Nucleus accumbens (tissue), 56 donors: Measurements from ENCODE around the gene RARA.
"Not testable (repeated sequence)": the region's sequence is repeated elsewhere in the genome, so short reads cannot be mapped to it uniquely, and the experiment has no call there.

Experiments used
- DNase-seq, 56 donors: peaks; one replicate each; lab custom pipeline; 2025; lab: John Stamatoyannopoulos, UW

The RARA gene

DNA sequence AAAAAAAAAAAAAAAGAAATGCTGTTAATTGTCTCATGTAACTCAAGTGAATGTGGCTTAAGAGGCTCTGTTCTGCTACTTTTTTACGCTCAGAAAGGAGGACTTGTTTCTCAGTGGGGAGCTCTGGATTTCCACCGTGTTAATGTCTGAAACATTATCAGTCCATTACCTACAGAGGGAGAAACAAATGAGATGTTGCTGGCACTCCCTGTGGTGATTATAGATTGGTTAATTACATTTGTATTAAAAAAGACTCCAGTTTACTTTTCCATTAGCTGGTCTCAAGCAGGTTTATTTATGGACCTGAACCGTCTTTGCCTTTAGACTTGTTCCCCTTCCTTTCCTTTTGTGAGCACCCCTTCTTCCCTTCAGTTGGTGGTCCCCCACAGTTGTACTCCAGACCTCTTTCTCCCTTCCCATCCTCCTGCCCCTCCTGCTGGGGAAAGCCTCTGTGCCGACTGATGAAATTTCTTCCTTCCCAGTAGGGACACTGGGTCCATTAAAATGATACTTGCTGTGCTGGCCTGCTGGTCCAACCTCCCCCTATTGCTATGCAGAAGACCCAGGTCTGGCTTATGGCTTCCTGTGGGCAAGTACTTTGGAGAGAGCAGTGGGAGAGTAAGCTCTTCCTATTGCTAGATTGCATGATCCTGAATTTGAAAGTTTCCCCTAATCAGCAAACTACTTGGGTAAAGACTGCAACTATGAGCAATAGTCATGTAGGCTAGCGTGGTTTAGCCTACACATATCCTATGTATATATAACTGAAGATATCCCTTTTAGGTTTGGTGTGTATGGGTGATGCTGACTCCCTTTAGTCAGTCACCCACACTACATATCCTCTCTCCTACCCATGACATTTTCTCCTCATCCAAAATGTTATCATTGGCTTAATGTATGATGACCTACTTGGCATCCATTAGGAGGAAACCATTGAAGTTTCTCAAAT, 13.2 kb upstream of the RARA start:
- DNase-seq = no peak

DNA sequence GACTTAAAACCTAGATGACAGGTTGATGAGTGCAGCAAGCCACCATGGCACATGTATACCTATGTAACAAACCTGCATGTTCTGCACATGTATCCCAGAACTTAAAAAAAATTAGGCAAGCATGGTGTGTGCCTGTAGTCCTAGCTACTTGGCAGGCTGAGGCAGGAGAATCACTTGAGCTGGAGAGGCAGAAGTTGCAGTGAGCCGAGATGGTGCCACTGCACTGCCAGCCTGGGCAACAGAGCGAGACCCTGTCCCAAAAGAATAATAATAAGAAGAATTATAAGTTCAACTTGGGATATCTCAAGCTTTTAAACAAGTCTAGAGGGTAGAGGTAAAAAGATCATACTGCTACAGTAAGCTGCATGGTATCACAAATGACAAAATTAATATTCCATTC, 11.5 kb upstream of the RARA start:
- DNase-seq = no peak

DNA sequence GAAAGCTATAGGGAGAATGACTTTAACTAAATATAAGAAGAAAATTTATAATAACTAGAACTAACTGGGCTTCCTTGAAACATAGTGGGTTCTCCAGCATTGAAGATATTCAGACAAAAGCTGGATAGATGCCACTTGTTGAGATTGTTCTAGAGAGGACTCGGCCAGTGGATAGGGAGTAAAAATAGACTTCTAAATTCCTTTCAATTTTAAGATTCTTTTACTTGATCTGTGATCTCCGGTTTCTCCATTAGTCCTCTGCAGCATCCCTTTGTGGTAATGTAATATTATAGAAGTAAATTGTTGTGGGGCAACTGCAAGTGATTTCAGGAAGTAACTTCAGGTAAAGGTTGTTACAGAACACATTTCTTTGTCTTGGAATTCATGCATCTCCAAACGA, 10.3 kb upstream of the RARA start:
- DNase-seq = no peak

DNA sequence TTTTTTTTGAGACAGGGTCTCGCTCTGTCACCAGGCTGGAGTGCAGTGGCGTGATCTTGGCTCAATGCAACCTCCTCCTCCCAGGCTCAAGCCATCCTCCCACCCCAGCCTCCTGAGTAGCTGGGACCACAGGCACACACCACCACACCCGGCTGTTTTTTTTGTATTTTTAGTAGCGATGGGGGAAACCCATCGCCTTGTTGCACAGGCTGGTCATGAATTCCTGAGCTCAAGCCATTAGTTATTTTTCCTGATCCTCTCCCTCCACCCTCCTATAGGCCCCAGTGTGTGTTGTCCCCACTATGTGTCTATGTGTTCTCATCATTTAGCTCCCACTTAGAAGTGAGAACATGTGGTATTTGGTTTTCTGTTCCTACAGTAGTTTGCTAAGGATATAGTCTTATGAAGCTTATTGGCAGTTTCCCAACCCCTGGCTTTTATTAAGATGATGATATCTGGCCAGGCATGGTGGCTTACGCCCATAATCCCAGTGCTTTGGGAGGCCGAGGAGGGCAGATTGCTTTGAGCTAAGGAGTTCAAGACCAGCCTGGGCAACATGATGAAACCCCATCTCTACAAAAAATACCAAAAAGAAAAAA, 9.7 kb upstream of the RARA start:
- not testable (repeated sequence) for DNase-seq

DNA sequence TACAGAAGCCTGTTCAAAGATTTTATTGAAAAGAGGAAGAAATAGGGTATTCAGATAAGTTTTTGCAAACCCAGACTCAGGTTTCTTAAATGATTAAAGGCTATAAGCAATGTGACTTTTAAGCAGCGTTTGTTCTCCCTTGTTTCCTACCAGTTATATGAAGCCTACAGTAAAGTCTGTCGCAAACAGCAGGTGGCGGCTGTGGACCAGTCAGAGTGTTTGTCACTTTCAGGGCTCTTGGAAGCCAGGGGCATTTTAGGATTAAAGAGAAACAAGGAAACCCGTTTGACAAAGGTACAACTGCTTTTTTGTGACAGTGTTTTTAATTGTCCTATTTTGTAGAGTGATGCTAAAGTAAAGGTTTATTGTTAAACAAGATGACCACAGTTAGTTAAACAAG, 7.7 kb upstream of the RARA start:
- DNase-seq = no peak

DNA sequence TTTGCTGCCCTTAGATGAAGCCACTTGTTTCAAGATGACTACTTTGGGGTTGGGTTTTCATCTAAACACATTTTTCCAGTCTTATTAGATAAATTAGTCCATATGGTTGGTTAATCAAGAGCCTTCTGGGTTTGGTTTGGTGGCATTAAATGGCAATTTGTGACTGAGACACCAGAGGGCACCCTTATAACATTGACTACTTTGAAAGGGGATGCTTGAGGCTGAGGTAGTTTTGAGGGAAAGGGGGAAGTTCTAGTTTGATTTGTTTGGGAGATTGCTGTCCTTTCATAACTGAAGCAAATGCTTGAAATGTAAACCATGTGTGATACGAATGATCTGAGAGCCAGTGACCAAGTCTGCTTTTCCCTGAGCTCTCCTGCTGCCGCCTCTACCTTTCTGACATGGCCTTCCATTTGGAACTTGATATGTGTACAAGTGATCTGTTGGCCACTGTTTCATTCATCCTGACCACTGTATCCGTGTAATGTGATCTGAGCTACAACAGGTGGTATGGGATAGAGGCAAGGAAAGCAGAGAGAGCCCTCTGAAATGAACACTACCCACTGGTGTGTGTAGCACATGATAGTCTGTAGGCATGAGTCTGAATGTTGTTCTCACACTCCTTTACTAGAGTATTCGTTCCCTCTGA, 5.8 kb upstream of the RARA start:
- DNase-seq = peak in 18 of 56 donors; percentile 9 to 71 (median 26)

DNA sequence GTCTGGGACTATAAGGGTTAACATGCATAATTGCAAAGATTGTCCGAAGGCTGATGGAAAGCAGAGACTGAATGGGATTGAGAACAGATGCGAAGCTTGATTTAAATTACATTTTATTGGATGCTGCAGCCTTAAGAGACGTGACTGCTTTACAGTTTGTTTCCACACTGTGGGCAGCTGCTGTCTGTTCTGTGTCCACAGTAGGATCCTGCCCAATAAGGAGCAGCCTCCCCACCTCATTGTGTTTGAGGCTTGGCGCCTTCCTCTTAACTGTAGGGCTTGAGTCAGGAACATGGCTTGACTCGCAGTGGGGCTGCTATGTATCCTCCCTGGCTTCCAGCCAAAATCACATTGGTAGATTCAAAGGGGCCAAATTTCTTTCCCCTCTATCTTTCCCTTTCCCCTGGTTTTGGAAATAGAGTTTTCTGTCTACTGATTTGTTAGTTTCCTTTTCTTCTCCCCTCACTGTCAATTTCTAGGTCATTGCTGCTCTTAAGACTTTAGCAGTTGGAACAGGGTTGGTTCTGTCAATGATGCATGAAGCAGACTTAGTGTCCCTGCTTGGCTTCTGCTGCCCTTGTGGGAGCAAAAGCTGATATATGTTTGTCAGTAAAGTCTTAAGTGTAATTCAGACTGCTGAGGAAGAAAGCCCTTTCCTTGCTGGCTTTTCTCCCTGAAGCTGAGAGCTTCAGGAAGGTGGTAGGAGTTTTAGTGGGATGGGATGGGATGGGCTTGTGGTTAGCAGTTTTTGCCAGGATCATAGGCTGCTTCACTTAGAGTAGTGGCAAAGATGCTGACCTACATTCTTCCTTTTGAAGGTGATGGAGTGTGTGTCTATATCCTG, 5.0 kb upstream of the RARA start:
- DNase-seq = no peak

DNA sequence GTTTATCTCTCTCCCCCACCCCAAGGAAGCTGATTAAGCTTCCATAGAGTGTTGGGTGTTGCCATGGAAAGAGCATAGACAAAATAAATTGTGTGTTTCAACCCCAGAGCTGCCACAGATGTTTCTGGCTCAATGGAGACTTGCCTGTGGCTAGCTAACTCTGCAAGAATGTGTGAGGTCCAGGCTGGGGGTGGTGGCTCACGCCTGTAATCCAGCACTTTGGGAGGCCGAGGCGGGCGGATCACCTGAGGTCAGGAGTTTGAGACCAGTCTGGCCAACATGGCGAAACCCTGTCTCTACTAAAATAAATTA, 4.5 kb upstream of the RARA start:
- not testable (repeated sequence) for DNase-seq

DNA sequence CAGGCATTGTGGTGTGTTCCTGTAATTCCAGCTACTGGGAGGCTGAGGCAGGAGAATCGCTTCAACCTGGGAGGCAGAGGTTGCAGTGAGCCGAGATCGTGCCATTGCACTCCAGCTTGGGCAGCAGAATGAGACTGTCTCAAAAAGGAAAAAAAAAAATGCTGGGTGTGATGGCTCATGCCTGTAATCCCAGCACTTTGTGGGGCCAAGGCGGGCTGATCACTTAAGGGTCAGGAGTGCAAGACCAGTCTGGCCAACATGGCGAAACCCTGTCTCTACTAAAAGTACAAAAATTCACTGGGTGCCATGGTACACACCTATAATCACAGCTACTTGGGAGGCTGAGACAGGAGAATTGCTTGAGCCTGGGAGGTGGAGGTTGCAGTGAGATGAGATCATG, 4.1 kb upstream of the RARA start:
- not testable (repeated sequence) for DNase-seq

DNA sequence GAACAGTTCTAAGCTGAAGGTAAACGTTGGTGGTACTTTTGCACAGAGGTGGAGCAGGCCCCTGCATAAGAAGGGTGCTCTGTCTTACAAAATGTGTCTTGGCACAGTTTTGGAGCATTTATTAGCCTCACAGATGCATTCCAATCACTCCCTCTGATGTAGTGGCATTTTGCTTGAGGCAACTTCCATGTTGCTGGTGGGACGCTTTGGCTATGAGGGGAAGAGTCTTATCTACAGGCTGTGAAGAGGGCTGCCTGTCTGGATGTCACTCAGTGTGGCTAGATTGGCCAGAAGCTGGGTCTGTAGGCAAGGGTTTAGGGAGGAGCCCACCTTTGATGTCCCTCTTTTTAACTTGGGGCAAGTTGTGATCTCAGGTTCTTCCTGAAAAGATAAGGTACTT, 2.6 kb upstream of the RARA start:
- no peak for DNase-seq

DNA sequence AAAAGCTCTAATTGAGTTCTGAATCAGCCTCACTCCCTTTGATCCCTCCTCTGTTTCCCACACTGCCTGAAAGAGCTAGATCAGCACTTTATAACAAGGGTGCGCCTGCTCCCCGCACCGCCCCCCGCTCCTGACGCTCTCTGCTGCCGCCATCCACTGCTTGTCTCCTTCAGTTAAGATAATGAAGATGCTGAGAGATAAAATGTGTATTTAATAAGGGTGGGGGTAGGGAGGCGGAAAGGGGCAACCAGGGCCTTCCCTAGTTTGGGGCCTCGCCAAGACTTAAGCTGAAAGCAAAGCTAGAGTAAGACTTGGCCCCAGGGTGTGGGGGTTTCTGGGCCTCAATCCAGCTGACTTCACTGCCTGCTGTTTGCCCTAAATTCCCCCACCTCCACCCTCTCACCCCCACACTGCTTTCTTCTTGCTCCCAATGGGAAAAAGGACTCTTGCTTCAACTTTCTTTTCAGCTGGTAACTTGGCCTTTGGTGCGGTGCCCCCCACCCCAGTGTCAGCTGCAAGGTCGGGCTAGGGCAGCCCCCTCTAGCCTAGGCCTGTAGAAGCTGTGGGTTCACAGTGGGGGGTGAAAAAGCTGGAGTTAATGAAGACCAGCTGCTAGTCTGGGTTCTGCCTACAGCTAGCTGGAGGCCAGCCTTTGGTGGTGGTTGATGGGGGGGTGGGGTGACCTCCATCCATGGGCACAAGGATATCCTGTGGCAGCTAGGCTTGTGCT, 1.8 kb upstream of the RARA start:
- DNase-seq = peak in 7 of 56 donors; percentile 21 to 38 (median 34)

DNA sequence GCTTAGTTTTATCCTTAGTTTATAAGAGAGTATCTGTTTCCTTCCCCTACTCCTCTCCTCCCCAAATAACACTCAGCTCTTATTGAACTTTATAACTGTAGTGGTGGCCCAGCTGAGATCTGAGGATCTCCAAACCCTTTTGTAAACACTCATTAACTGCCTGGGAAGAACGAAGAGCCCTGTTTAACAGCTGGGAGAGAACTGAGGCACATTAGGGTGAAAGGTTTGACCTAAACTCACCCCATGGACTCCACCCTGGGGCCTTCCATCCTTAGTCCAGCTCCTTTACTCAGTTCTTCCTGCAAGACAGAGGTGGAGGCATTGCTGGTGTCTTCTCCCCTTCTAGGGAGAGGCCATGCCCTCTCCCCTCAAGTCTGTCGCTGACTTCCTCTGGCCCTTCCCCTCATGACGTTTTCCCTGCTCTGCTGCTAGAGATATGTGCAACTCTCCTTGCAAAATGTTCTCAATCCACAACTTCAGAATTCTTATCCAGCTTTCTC, 1.2 kb upstream of the RARA start:
- no peak for DNase-seq

DNA sequence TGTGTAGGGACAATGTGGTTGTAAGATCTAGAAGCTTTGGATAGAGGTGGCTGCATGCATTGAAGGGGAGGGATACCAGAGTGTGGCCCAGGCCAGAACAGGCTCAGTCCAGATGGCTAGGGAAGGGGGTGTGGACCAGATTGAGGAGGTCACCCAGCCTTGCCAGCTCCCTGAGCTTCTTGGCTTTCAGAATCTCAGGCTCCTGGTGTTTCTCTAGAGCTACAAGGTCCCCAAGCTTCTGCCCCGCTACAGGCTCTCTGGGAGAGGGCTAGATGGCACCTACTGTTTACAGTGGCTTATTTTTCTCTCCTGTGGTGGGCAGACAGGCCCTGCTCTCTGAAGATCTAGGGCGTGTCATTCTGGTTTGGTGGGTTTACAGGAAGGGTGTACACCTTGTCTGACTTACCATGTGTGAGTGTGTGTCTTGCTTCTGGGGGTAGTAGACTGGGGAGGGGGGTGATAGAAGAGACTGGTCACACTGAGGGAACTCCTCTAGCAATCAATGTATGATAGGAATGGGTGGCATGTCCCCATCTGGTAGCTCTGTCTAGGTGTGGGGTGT, 1.1 kb downstream of the RARA start:
- DNase-seq = no peak

DNA sequence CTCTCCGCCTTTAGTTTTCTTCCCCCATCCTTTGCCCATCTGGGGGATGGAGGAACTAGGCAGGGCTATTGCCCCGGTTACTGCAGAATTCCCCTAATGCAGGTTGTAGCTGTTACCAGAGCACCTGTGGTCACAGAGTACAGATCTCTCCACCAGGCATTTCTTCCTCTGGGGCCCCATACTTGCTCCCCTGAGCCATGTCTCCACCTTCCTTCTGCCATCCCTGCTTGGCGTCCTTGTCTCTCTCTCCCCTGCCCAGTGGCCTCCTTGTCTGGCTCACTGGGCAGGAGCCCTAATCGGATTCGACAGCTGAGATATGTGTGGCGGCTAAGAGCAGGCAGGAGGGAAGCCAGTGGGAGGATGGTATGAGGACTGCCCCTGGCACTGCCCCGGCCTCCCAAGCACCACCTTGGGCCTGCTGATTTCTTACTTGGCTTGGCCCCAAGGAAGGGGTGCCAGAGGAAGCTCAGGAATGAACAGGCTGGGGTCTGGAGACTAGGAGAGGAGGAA, 2.0 kb downstream of the RARA start:
- DNase-seq = no peak

DNA sequence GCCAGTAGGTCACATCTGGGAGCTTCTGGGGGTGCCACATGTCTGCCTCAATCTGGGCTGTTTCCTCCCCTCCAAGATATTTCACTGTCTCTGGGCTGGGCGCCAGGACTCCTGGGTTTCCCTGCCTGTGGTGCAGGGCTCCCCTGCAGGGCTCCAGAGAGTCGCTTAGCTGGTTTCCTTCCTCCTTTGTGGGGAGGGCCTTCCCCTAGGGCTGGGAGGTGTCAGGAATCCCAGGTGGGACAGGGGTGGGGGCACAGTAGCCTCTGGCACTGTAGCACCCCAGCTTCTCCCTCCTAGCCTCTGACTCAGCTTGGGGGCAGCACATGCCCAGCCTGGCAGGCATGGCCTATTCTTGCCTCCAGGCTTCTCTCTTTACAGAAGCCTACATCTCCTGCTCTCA, 2.6 kb downstream of the RARA start:
- DNase-seq = peak in 3 of 56 donors; percentile 23 to 53 (median 25)

DNA sequence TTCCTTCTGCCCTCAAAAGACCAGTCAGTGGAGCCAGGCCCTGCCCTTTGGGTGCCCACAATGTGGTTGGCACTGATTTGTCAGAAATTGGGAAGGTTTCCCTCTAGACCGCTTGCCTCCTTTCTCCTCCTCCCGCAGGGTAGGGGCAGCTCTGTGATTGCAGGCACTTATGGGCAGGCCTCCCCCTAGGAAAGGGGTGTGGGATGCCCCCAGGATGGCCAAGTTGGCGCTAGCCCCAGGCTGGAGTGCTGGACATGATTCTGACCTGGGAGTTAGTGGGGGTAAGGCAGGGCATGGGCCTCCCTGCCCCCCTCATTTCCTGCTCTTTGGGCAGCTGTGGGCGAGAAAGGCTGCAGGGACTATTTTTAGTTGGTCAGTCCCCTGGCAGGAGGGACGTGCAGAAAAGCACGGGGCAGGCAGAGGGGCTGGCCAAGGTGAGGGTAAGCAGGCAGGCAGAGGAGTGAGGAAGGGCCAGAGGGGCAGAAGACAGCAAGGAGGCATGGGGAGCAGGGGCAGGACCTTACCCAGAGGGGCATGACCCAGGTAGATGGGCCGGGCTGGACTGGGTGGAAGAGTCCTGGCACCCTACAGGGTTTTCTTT, 3.3 kb downstream of the RARA start:
- DNase-seq = peak in 18 of 56 donors; percentile 23 to 76 (median 52)

DNA sequence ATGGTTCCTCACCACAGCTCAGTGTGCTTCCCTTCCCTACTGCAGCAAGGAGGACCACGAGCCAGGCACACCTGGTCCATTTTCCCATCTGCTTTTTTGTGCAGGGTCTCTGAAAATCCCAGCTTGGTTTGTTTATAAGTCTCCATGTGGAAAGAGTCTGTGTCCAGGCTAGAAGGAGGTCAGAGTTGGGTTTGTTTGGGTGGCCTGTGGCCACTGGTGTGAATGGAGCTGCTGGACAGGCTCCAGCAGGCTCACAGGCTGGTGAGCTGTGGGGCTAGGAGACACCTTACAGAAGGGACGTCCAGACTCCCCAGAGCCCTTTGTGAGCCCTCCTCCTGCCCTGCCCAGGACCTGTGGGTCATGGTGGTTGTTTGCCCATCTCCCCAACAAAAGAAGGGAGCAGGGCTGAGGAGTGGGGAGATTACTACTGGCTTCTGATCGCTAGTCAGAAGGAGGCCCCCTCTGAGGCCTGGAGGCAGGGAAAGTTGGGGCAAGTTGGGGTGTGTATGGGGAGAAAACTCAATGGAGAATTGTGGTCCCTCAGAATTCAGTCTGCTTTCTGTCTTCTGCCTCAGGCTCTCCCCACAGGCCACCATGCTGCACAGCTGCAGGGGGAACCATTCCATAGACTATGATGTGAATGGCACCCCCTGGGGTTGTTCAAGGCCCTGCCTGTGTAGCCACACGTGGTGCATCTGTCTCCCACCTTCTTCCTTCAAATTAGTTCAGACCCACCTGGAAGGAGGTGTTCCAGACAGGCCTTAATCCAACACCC, 4.1 kb downstream of the RARA start:
- DNase-seq = no peak
